ENCODE measurements around the gene USP47.

GRCh38 chr11:12006552-12007229 lies 164.9 kb downstream of the USP47 start:
- TF ChIP-seq CTCF (IDR thresholded peaks at IDR 0.05) (no peak), USF2 (IDR thresholded peaks at IDR 0.05) (no peak), REST (IDR thresholded peaks at IDR 0.05) (no peak), HMGXB4 (CRISPR knock-in tag; IDR thresholded peaks at IDR 0.05; ENCODE audit: borderline replicate concordance) (no peak)
